Right atrium auricular region (tissue), 2 donors: ENCODE data around the gene OR1L8. TPM values are rescaled to one million over a fixed set of nuclear protein-coding genes. Genes with fewer than 3 reads are reported as not detected.
"Not testable (repeated sequence)": the region's sequence is repeated elsewhere in the genome, so short reads cannot be mapped to it uniquely, and the experiment has no call there.

ENCODE experiments used
- DNase-seq: peaks from one replicate; pipeline ENCODE4 v3.0.0-alpha.2; 2019; ENCODE audit warnings: low spot score
- H3K27ac ChIP-seq, 2 donors: fragments of 200-600 bp; sonication (generic); 1 replicate in 1 of 2; 2 replicates in 1 of 2; pipeline ENCODE4 v1.5.1; 2016 to 2019
- H3K27me3 ChIP-seq, 2 donors: fragments of 200-600 bp; sonication (generic); one replicate each; pipeline versions ENCODE4 v1.5.1 to v1.6.0; 2017 to 2019
- H3K36me3 ChIP-seq: fragments of 200-600 bp; sonication (generic); one replicate; pipeline ENCODE4 v1.5.1; 2016
- H3K4me1 ChIP-seq, 2 donors: fragments of 200-600 bp; sonication (generic); one replicate each; pipeline versions ENCODE4 v1.5.1 to v1.6.0; 2017 to 2019
- H3K4me3 ChIP-seq, 2 donors: fragments of 200-600 bp; sonication (generic); 1 replicate in 1 of 2; 2 replicates in 1 of 2; pipeline ENCODE4 v1.5.1; 2017 to 2019; ENCODE audit warnings: mild to moderate bottlenecking in 1 of 2, moderate library complexity in 1 of 2
- H3K9me3 ChIP-seq, 2 donors: fragments of 200-600 bp; sonication (generic); one replicate each; pipeline ENCODE4 v1.5.1; 2019
- CTCF ChIP-seq, 2 donors: fragments of 200-600 bp; sonication (generic); IDR thresholded peaks; one replicate each; pipeline ENCODE4 v1.5.1; 2019; ENCODE audit warnings: antibody characterized with exemption in 2 of 2
- total RNA-seq, 2 donors: library from RNA; depleted of rRNA; stranded (reverse); fragments of >200 nt; gene quantifications; one replicate each; pipeline ENCODE4 v1.1.0, GENCODE V29; 2016

Gene OR1L8, protein sequence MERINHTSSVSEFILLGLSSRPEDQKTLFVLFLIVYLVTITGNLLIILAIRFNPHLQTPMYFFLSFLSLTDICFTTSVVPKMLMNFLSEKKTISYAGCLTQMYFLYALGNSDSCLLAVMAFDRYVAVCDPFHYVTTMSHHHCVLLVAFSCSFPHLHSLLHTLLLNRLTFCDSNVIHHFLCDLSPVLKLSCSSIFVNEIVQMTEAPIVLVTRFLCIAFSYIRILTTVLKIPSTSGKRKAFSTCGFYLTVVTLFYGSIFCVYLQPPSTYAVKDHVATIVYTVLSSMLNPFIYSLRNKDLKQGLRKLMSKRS
- under 1 TPM; 0.43 to 0.48 TPM for total RNA-seq

- not testable (repeated sequence) for H3K27me3 ChIP-seq, H3K36me3 ChIP-seq, H3K27ac ChIP-seq, DNase-seq, H3K9me3 ChIP-seq, H3K4me3 ChIP-seq, H3K4me1 ChIP-seq
Measured at GRCh38 chr9:122583284-122583683, at the start of gene OR1L8. Gene OR1L8 (minus strand): TSS chr9:122583384. CDS start chr9:122568477, 14,907 bp downstream.

DNA sequence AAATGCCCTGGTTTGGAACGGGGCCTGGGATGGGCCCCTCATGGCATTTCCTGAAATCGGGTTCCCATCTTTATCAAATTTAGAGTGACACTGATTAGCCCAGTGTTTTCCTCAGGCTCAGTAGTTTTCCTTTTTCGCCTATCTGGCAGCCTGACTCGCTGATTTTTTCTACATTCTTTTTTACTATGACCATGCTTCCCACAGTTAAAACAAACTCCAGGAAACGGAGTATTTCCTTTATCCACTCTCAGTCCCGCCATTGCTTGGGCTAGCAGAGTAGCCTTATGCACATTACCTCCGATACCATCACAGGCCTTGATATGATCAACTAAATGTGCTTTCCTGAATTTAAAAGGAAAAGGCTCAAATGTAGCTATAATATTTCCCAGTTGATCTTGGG lies 36.8 kb upstream of the OR1L8 start:
- no peak overlapping the region for H3K4me3 ChIP-seq
- H3K36me3 ChIP-seq, result no peaks in the 10 kb centered on the region
- H3K27me3 ChIP-seq, result no peaks in the 10 kb centered on the region
- H3K9me3 ChIP-seq, result no peaks in the 10 kb centered on the region
- no peak for TF ChIP-seq CTCF (IDR thresholded peaks at IDR 0.05)
- H3K27ac ChIP-seq, result no peak overlapping the region
- no peaks in the 10 kb centered on the region for H3K4me1 ChIP-seq
- no peak for DNase-seq

GRCh38 chr9:122614362-122614761 lies 31.2 kb upstream of the OR1L8 start, which contains the start of gene OR1Q1:
Gene OR1Q1 (plus strand): TSS chr9:122614738. CDS start chr9:122614738, 0 bp downstream.
- H3K4me3 ChIP-seq, result no peak within 1 kb of the TSS
- no peak for TF ChIP-seq CTCF (IDR thresholded peaks at IDR 0.05)
- no peak within 1 kb of the TSS for H3K27ac ChIP-seq
- H3K4me1 ChIP-seq, result no peaks in the 10 kb centered on the region
- no peak for DNase-seq
- H3K36me3 ChIP-seq, result no peaks in the 10 kb centered on the region
- H3K27me3 ChIP-seq, result no peaks in the 10 kb centered on the region
- H3K9me3 ChIP-seq, result no peaks in the 10 kb centered on the region

DNA sequence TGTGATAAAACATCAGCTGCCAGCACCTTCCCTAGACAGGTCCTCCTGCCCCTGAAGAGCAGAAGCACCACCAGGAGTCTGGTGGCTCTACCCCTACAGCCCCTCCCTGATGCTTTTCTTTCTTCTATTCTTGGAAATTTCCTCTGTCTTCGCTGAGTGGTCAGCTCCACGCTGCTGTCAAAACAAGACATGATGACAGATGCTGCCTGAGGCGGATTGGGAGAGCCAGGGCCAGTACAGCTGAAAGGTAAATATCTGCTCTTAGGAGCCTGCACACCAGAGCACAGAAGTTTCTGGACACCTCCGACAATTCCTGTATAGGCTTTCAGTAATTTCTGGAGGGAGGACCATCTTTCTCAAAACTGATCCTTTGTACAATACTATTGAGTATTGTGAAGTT lies 26.6 kb upstream of the OR1L8 start:
- Histone ChIP-seq H3K4me1 (no peaks in the 10 kb centered on the region), H3K27ac (no peak overlapping the region), H3K36me3 (no peaks in the 10 kb centered on the region), H3K9me3 (no peaks in the 10 kb centered on the region), H3K4me3 (no peak overlapping the region), H3K27me3 (no peaks in the 10 kb centered on the region)
- no peak for DNase-seq
- no peak for TF ChIP-seq CTCF (IDR thresholded peaks at IDR 0.05)

- DNase-seq, result no peak
Measured at GRCh38 chr9:122606587-122606986, 23.4 kb upstream of the OR1L8 start.

GRCh38 chr9:122605691-122606090 lies 22.5 kb upstream of the OR1L8 start:
- Histone ChIP-seq H3K9me3 (no peaks in the 10 kb centered on the region), H3K27me3 (no peaks in the 10 kb centered on the region), H3K36me3 (no peaks in the 10 kb centered on the region), H3K27ac (no peak overlapping the region), H3K4me3 (no peak overlapping the region), H3K4me1 (no peaks in the 10 kb centered on the region)
- DNase-seq, result no peak
- no peak for TF ChIP-seq CTCF (IDR thresholded peaks at IDR 0.05)

More at GRCh38 chr9:122606587-122606986, 23.4 kb upstream of the OR1L8 start:
- TF ChIP-seq CTCF (IDR thresholded peaks at IDR 0.05), result no peak
- Histone ChIP-seq H3K9me3 (no peaks in the 10 kb centered on the region), H3K27ac (no peak overlapping the region), H3K36me3 (no peaks in the 10 kb centered on the region), H3K4me3 (no peak overlapping the region), H3K27me3 (no peaks in the 10 kb centered on the region), H3K4me1 (no peaks in the 10 kb centered on the region)
